HL-60 (cell line): ENCODE measurements around the gene KRTAP5-8.
"Not testable (repeated sequence)": the region's sequence is repeated elsewhere in the genome, so short reads cannot be mapped to it uniquely, and the experiment has no call there.

Experiments used
- DNase-seq, 2 experiments: peaks; one replicate each; pipeline ENCODE4 v3.0.0-alpha.2; 2010 to 2020; ENCODE audit warnings: low read depth in 1 of 2, low spot score in 1 of 2
- H3K27ac ChIP-seq: fragments of 250-450 bp; sonication (Bioruptor Pico); replicated peaks from 2 replicates; pipeline ENCODE4 v1.5.1; 2020; ENCODE audit warnings: mild to moderate bottlenecking, moderate library complexity
- H3K27me3 ChIP-seq: fragments of 250-450 bp; sonication (Bioruptor Pico); 2 replicates; pipeline ENCODE4 v1.5.1; 2021; ENCODE audit warnings: mild to moderate bottlenecking, moderate library complexity; ENCODE audit not compliant: insufficient read depth, poor library complexity, severe bottlenecking
- H3K4me3 ChIP-seq: replicated peaks from 2 replicates; pipeline ENCODE4 v1.5.1; 2011; ENCODE audit warnings: mild to moderate bottlenecking, control low read depth, low read length; ENCODE audit not compliant: insufficient read depth
- CTCF ChIP-seq: IDR thresholded peaks from one replicate; pipeline ENCODE4 v1.5.1; 2011; ENCODE audit warnings: low read length, control low read depth, inconsistent platforms; ENCODE audit not compliant: insufficient read depth
- GABPA ChIP-seq: IDR thresholded peaks from 2 replicates; pipeline ENCODE4 v1.6.1; 2012; ENCODE audit warnings: low read depth
- POLR2AphosphoS5 ChIP-seq: IDR thresholded peaks from 2 replicates; pipeline ENCODE4 v1.6.1; 2012; ENCODE audit warnings: low read depth
- SPI1 ChIP-seq: IDR thresholded peaks from 2 replicates; pipeline ENCODE4 v1.6.1; 2012; ENCODE audit warnings: low read depth, mild to moderate bottlenecking, borderline replicate concordance
- TF ChIP-seq, protein P1 (sequence below): IDR thresholded peaks from 2 replicates; pipeline ENCODE4 v1.6.1; 2012; ENCODE audit warnings: low read depth; ENCODE audit not compliant: insufficient replicate concordance

The KRTAP5-8 gene

DNA sequence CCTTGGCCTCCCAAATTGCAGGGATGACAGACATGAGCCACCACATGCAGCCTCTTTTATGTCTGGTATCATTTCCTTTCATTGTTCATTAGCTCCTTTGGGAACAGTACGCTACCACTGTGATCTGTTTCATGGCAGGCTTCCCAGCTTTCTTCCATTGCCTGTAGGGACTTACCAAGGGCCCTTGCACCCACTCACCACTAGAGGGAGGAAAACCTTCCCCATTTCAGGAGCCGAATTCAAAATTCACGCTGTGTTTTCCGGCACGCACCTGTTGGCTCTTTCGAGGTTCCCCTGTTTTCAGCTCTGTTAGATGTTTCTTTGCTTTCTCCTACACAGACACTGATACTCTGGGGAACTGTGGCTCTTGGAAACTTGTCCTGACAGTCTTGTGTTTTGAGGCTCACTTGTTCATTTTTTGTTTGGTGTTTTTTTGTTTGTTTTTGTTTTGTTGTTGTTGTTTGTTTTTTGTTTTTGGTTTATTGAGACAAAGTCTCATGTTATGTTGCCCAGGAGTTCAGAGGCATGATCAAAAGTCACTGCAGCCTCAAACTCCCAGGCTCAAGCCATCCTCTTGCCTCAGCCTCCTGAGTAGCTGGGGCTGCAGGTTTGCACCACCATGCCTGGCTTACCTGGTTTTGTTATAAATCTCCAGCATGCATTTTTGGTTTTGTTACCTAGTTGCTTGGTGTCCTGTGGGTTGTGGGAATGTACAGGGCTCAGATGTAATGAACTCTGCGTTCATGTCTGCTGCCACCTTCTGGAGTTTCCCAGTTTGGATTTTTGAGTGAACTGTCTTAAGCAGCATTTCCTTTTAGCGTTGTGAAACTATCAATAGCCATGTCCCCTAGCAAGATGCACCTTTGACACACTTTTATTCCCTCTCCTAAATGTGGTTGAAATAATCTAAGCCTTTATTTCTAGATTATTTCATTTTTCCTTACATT is 42.5 kb downstream of the KRTAP5-8 start:
- TF ChIP-seq POLR2AphosphoS5 (no peak), CTCF (peak; percentile 53)
- TF ChIP-seq, protein P1, sequence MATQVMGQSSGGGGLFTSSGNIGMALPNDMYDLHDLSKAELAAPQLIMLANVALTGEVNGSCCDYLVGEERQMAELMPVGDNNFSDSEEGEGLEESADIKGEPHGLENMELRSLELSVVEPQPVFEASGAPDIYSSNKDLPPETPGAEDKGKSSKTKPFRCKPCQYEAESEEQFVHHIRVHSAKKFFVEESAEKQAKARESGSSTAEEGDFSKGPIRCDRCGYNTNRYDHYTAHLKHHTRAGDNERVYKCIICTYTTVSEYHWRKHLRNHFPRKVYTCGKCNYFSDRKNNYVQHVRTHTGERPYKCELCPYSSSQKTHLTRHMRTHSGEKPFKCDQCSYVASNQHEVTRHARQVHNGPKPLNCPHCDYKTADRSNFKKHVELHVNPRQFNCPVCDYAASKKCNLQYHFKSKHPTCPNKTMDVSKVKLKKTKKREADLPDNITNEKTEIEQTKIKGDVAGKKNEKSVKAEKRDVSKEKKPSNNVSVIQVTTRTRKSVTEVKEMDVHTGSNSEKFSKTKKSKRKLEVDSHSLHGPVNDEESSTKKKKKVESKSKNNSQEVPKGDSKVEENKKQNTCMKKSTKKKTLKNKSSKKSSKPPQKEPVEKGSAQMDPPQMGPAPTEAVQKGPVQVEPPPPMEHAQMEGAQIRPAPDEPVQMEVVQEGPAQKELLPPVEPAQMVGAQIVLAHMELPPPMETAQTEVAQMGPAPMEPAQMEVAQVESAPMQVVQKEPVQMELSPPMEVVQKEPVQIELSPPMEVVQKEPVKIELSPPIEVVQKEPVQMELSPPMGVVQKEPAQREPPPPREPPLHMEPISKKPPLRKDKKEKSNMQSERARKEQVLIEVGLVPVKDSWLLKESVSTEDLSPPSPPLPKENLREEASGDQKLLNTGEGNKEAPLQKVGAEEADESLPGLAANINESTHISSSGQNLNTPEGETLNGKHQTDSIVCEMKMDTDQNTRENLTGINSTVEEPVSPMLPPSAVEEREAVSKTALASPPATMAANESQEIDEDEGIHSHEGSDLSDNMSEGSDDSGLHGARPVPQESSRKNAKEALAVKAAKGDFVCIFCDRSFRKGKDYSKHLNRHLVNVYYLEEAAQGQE: no peak
- peak; percentile 20 to 51 for DNase-seq
- H3K27ac ChIP-seq: no peak overlapping the region
- H3K27me3 ChIP-seq: no peaks in the 10 kb centered on the region
- H3K4me3 ChIP-seq: no peak overlapping the region

DNA sequence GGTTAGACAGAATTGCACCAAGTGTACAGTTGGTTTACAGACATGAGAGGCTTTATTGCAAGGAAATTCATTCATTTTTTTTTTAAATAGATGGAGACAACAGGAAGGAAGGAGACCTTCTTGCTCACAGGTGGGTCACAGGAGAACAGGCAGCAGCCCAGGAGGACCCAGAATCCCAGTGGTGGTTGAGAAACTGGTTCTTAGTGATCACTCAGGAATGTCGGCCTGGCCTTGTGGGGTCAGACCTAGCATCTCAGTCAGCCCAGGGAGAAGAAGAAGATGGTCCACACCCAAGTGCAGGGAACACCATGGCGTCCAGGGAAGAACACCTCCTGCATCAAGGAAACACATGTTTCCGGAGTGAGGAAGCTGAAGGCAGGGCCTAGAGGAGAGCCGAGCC is 44.0 kb downstream of the KRTAP5-8 start:
- Histone ChIP-seq H3K27ac (no peak overlapping the region), H3K27me3 (no peaks in the 10 kb centered on the region), H3K4me3 (no peak overlapping the region)
- no peak for DNase-seq
- TF ChIP-seq GABPA (no peak), CTCF (no peak), POLR2AphosphoS5 (no peak), SPI1 (no peak)
- TF ChIP-seq, protein P1: no peak

- Histone ChIP-seq H3K4me3 (no peak within 1 kb of the TSS), H3K27ac (no peak within 1 kb of the TSS), H3K27me3 (no peaks in the 10 kb centered on the region)
- TF ChIP-seq SPI1 (no peak), CTCF (no peak), GABPA (no peak), POLR2AphosphoS5 (no peak)
- TF ChIP-seq, protein P1: no peak
- no peak for DNase-seq
Measured at GRCh38 chr11:71582309-71582895, 44.6 kb downstream of the KRTAP5-8 start, which contains the start of gene KRTAP5-11. Gene KRTAP5-11, minus strand, starts transcription at chr11:71582875. Its CDS starts 38 bp downstream, at chr11:71582837.

DNA sequence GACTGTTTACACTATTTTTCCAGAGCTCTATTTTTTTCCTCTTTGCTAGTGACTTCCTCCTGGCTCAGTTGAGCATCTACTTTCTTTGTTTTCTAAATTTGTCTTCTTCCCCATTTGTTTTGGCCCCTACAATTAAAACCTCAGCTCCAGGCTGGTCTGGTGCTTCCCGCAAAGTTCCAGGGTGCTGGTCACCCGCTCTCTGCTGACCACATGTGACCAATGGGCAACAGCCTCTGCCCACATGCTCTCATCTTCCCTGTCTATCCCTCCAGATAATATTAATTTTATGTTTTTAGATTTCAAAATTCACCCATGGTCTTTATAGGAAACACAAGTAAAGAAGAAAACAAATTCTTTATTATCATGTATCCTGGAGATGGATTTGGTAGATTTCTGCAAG is 45.1 kb downstream of the KRTAP5-8 start:
- not testable (repeated sequence) for H3K27me3 ChIP-seq, H3K4me3 ChIP-seq, H3K27ac ChIP-seq, DNase-seq

GRCh38 chr11:71585673-71586072 is 47.8 kb downstream of the KRTAP5-8 start:
- not testable (repeated sequence) for H3K27ac ChIP-seq, DNase-seq, H3K27me3 ChIP-seq, H3K4me3 ChIP-seq

- not testable (repeated sequence) for H3K27ac ChIP-seq, H3K4me3 ChIP-seq, H3K27me3 ChIP-seq, DNase-seq
Measured at GRCh38 chr11:71588314-71588713, 50.5 kb downstream of the KRTAP5-8 start.
